Liver (tissue), 9 donors: ENCODE results near the gene KRTAP10-5. TPM values are rescaled to one million over a fixed set of nuclear protein-coding genes. Genes with fewer than 3 reads are reported as not detected.

ENCODE experiments used
- DNase-seq: peaks from one replicate; pipeline ENCODE4 v3.0.0-alpha.2; 2017; ENCODE audit warnings: low spot score
- H3K27ac ChIP-seq, 2 donors: one replicate each; pipeline ENCODE4 v1.7.0; 2013; ENCODE audit warnings: inconsistent platforms in 2 of 2, low read length in 2 of 2, control low read depth in 1 of 2, low read depth in 1 of 2, mild to moderate bottlenecking in 1 of 2
- H3K27me3 ChIP-seq, 4 donors: one replicate each; pipeline versions ENCODE4 v1.6.1 to v1.7.0; 2013; ENCODE audit warnings: low read length in 3 of 4, inconsistent platforms in 1 of 4, mild to moderate bottlenecking in 1 of 4, moderate library complexity in 1 of 4; ENCODE audit not compliant: control insufficient read depth in 4 of 4, insufficient read depth in 4 of 4
- H3K36me3 ChIP-seq, 4 donors: one replicate each; pipeline versions ENCODE4 v1.6.1 to v1.7.0; 2013; ENCODE audit warnings: low read length in 3 of 4, mild to moderate bottlenecking in 3 of 4, low read depth in 1 of 4, moderate library complexity in 1 of 4; ENCODE audit not compliant: control insufficient read depth in 4 of 4, insufficient read depth in 3 of 4
- H3K4me1 ChIP-seq, 4 donors: one replicate each; pipeline versions ENCODE4 v1.6.1 to v1.7.0; 2013; ENCODE audit warnings: low read length in 3 of 4, mild to moderate bottlenecking in 3 of 4, moderate library complexity in 1 of 4; ENCODE audit not compliant: control insufficient read depth in 4 of 4, insufficient read depth in 4 of 4
- H3K4me3 ChIP-seq, 3 donors: one replicate each; pipeline versions ENCODE4 v1.6.1 to v1.7.0; 2013; ENCODE audit warnings: low read length in 3 of 3, control low read depth in 1 of 3, low read depth in 1 of 3, mild to moderate bottlenecking in 1 of 3
- H3K9ac ChIP-seq, 2 donors: one replicate each; pipeline ENCODE4 v1.7.0; 2013; ENCODE audit warnings: low read length in 2 of 2, mild to moderate bottlenecking in 2 of 2, moderate library complexity in 2 of 2, control low read depth in 1 of 2, low read depth in 1 of 2
- H3K9me3 ChIP-seq, 4 donors: one replicate each; pipeline versions ENCODE4 v1.6.1 to v1.7.0; 2013; ENCODE audit warnings: low read length in 3 of 4; ENCODE audit not compliant: control insufficient read depth in 4 of 4
- EGR1 ChIP-seq, 2 donors: IDR thresholded peaks; 2 replicates each; pipeline ENCODE4 v1.6.1; 2016 to 2018; ENCODE audit warnings: antibody characterized with exemption in 2 of 2, low read depth in 2 of 2
- FOXA1 ChIP-seq: IDR thresholded peaks from 2 replicates; pipeline ENCODE4 v1.6.1; 2016; ENCODE audit warnings: antibody characterized with exemption
- FOXA2 ChIP-seq: IDR thresholded peaks from 2 replicates; pipeline ENCODE4 v1.6.1; 2016; ENCODE audit warnings: antibody characterized with exemption
- GABPA ChIP-seq, 2 donors: IDR thresholded peaks in 1 of 2; conservative IDR thresholded peaks in 1 of 2; 2 replicates each; pipeline ENCODE4 v1.6.1; 2016; ENCODE audit warnings: antibody characterized with exemption in 2 of 2, mild to moderate bottlenecking in 1 of 2, moderate library complexity in 1 of 2
- HNF4A ChIP-seq, 2 donors: conservative IDR thresholded peaks; 2 replicates each; pipeline ENCODE4 v1.6.1; 2016; ENCODE audit warnings: antibody characterized with exemption in 2 of 2, mild to moderate bottlenecking in 2 of 2
- HNF4G ChIP-seq: IDR thresholded peaks from 2 replicates; pipeline ENCODE4 v1.6.1; 2016; ENCODE audit warnings: antibody characterized with exemption
- JUND ChIP-seq, 2 donors: IDR thresholded peaks; 2 replicates each; pipeline ENCODE4 v1.6.1; 2016; ENCODE audit warnings: antibody characterized with exemption in 2 of 2
- NR2F2 ChIP-seq: IDR thresholded peaks from 2 replicates; pipeline ENCODE4 v1.6.1; 2016; ENCODE audit warnings: antibody characterized with exemption
- RAD21 ChIP-seq, 2 donors: IDR thresholded peaks; 2 replicates each; pipeline ENCODE4 v1.6.1; 2016; ENCODE audit warnings: antibody characterized with exemption in 2 of 2, mild to moderate bottlenecking in 2 of 2
- REST ChIP-seq: IDR thresholded peaks from 2 replicates; pipeline ENCODE4 v1.6.1; 2016; ENCODE audit warnings: antibody characterized with exemption, mild to moderate bottlenecking
- SP1 ChIP-seq: IDR thresholded peaks from 2 replicates; pipeline ENCODE4 v1.6.1; 2018; ENCODE audit warnings: antibody characterized with exemption, mild to moderate bottlenecking
- TAF1 ChIP-seq: conservative IDR thresholded peaks from 2 replicates; pipeline ENCODE4 v1.6.1; 2016; ENCODE audit warnings: antibody characterized with exemption, mild to moderate bottlenecking
- YY1 ChIP-seq: IDR thresholded peaks from 2 replicates; pipeline ENCODE4 v1.6.1; 2016; ENCODE audit warnings: antibody characterized with exemption, mild to moderate bottlenecking
- WGBS: extraction: QIAGEN DNeasy Blood & Tissue Kit; methylation state at CpG from one replicate; pipeline ENCODE4 v1.1.7; 2013; 5-methylcytosine and 5-hydroxymethylcytosine counted together
- polyA plus RNA-seq, 2 donors: library from polyadenylated mRNA; stranded (reverse) in 1 of 2; unstranded in 1 of 2; fragments of 200-250 nt in 1 of 2; fragments of >200 nt in 1 of 2; fragmentation: Nextera tagmentation in 1 of 2; extraction: Ambion mirVana in 1 of 2; gene quantifications; one replicate each; pipeline versions ENCODE4 v1.2.1 to v1.2.3, GENCODE V29; 2013 to 2015
- total RNA-seq, 2 donors: library from RNA; depleted of rRNA; stranded (reverse); fragments of >200 nt; gene quantifications; one replicate each; pipeline ENCODE4 v1.2.3, GENCODE V29; 2014
- TF ChIP-seq, protein P1 (sequence below): IDR thresholded peaks from 2 replicates; pipeline ENCODE4 v1.6.1; 2016; ENCODE audit warnings: antibody characterized with exemption
- TF ChIP-seq, protein P2 (sequence below): fragments of 150-350 bp; IDR thresholded peaks from 2 replicates; pipeline ENCODE4 v1.5.1; 2017; ENCODE audit warnings: improper control_type of control experiment, low read depth, low read length; ENCODE audit not compliant: missing input control
- TF ChIP-seq, protein P3 (sequence below): IDR thresholded peaks from 2 replicates; pipeline ENCODE4 v1.6.1; 2016; ENCODE audit warnings: antibody characterized with exemption
- donor health status: healthy.
- donor health status: healthy.
- donor health status: healthy.
- donor health status: healthy.
- donor health status: healthy.

The KRTAP10-5 gene
- total and polyA plus RNA-seq, 4 donors, result not detected

DNA sequence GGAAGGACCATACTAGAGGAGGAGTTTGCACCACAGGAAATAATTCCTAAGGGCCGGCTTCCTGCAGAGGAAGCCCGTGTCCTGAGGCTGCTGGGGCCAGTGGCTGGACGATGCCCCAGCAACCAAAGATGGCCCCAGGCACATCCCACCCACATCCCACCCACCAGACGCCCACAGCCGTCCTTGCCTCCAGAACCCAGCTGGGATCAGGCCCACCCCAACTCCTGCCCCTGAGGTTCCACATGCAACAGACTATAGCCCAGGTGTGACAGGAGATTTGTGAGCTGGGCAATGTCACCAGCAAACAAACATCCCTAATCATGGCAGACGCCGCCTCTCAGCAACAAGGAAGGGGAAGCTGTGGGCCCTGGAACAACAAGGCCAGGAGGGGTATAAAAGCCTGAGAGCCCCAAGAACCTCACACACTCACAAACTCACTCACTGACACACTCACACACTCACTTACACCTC lies 46.3 kb upstream of the KRTAP10-5 start, which contains the start of gene KRTAP10-9:
Gene KRTAP10-9 (plus strand): TSS at position 421 of the 471 bp plus-strand sequence. CDS start 79 bp downstream, outside the sequence.
- no peak for DNase-seq
- Histone ChIP-seq H3K27me3 (no peaks in the 10 kb centered on the region), H3K4me1 (no peaks in the 10 kb centered on the region), H3K4me3 (no peak within 1 kb of the TSS), H3K27ac (no peak within 1 kb of the TSS), H3K9ac (no peak within 1 kb of the TSS), H3K36me3 (no peaks in the 10 kb centered on the region), H3K9me3 (peaks cover 2 to 12% (median 4%) of the 10 kb centered on the region in 4 donors)
- 60% methylated on average over 7 of the region's 7 CpGs for WGBS
- no peak for TF ChIP-seq FOXA2
- TF ChIP-seq YY1, result no peak
- TF ChIP-seq SP1, result no peak
- TF ChIP-seq HNF4G, result no peak
- TF ChIP-seq EGR1 (IDR thresholded peaks at IDR 0.05; ENCODE audit: low read depth in 2 of 2), result no peak
- TF ChIP-seq RAD21 (IDR thresholded peaks at IDR 0.05), result no peak
- TF ChIP-seq, protein P1, sequence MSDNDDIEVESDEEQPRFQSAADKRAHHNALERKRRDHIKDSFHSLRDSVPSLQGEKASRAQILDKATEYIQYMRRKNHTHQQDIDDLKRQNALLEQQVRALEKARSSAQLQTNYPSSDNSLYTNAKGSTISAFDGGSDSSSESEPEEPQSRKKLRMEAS, result no peak
- TF ChIP-seq NR2F2, result no peak
- TF ChIP-seq FOXA1, result no peak
- TF ChIP-seq REST, result no peak
- TF ChIP-seq JUND (IDR thresholded peaks at IDR 0.05), result no peak
- no peak for TF ChIP-seq TAF1
- TF ChIP-seq, protein P2, sequence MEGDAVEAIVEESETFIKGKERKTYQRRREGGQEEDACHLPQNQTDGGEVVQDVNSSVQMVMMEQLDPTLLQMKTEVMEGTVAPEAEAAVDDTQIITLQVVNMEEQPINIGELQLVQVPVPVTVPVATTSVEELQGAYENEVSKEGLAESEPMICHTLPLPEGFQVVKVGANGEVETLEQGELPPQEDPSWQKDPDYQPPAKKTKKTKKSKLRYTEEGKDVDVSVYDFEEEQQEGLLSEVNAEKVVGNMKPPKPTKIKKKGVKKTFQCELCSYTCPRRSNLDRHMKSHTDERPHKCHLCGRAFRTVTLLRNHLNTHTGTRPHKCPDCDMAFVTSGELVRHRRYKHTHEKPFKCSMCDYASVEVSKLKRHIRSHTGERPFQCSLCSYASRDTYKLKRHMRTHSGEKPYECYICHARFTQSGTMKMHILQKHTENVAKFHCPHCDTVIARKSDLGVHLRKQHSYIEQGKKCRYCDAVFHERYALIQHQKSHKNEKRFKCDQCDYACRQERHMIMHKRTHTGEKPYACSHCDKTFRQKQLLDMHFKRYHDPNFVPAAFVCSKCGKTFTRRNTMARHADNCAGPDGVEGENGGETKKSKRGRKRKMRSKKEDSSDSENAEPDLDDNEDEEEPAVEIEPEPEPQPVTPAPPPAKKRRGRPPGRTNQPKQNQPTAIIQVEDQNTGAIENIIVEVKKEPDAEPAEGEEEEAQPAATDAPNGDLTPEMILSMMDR, result no peak

GRCh38 chr21:44626262-44626661 lies 45.9 kb upstream of the KRTAP10-5 start:
- no peak for TF ChIP-seq YY1
- no peak for TF ChIP-seq JUND (IDR thresholded peaks at IDR 0.05)
- TF ChIP-seq, protein P1, result no peak
- TF ChIP-seq, protein P3, sequence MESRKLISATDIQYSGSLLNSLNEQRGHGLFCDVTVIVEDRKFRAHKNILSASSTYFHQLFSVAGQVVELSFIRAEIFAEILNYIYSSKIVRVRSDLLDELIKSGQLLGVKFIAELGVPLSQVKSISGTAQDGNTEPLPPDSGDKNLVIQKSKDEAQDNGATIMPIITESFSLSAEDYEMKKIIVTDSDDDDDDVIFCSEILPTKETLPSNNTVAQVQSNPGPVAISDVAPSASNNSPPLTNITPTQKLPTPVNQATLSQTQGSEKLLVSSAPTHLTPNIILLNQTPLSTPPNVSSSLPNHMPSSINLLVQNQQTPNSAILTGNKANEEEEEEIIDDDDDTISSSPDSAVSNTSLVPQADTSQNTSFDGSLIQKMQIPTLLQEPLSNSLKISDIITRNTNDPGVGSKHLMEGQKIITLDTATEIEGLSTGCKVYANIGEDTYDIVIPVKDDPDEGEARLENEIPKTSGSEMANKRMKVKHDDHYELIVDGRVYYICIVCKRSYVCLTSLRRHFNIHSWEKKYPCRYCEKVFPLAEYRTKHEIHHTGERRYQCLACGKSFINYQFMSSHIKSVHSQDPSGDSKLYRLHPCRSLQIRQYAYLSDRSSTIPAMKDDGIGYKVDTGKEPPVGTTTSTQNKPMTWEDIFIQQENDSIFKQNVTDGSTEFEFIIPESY, result no peak
- TF ChIP-seq, protein P2, result no peak
- TF ChIP-seq RAD21 (IDR thresholded peaks at IDR 0.05), result no peak
- no peak for TF ChIP-seq GABPA (IDR thresholded peaks at IDR 0.05 in 1 of 2, conservative IDR thresholded peaks at IDR 0.05 in 1 of 2)
- no peak for TF ChIP-seq NR2F2
- no peak for TF ChIP-seq HNF4A (conservative IDR thresholded peaks at IDR 0.05)
- TF ChIP-seq TAF1, result no peak
- H3K27ac ChIP-seq, result no peak overlapping the region
- H3K4me3 ChIP-seq, result no peak overlapping the region
- 75% methylated on average over 10 of the region's 10 CpGs for WGBS
- no peaks in the 10 kb centered on the region for H3K36me3 ChIP-seq
- H3K9ac ChIP-seq, result no peak overlapping the region
- no peaks in the 10 kb centered on the region for H3K27me3 ChIP-seq
- no peak for DNase-seq
- no peaks in the 10 kb centered on the region for H3K4me1 ChIP-seq
- peaks cover 1 to 12% (median 3%) of the 10 kb centered on the region in 4 donors for H3K9me3 ChIP-seq
